ENCODE data around the gene ACER2. TPM values are rescaled to one million over a fixed set of nuclear protein-coding genes. Genes with fewer than 3 reads are reported as not detected.
A peak's percentile ranks its signal among the peaks of the same experiment; 100 is the strongest.
"Not testable (repeated sequence)": the region's sequence is repeated elsewhere in the genome, so short reads cannot be mapped to it uniquely, and the experiment has no call there.

ACER2 gene
- 3.2 TPM for total RNA-seq
- long read RNA-seq = 0 reads

- peak; percentile 98 for ATAC-seq
- intact Hi-C loops (cut with DNase I) = loop anchor here (2.0 kb wide), 2 partner anchors 28 to 48 kb away; partner anchors contain the start of gene RPS6
- peak; percentile 98 for DNase-seq (ENCODE audit: missing footprints)
Measured at GRCh38 chr9:19408693-19409400, at the start of gene ACER2. Gene ACER2 (plus strand): TSS chr9:19409009. CDS start chr9:19409085, 76 bp downstream.

- DNase-seq (ENCODE audit: missing footprints) = no peak
- intact Hi-C loops (cut with DNase I) = no loop called here
- no peak for ATAC-seq
Measured at GRCh38 chr9:19369107-19369506, 39.7 kb upstream of the ACER2 start.

GRCh38 chr9:19371942-19372341 is 36.9 kb upstream of the ACER2 start:
- DNase-seq (ENCODE audit: missing footprints) (no peak), ATAC-seq (no peak)
- intact Hi-C loops (cut with DNase I) = loop anchor here (10.0 kb wide), 2 partner anchors 137 to 287 kb away; partner anchors contain the start of gene DENND4C

GRCh38 chr9:19372567-19372966 is 36.2 kb upstream of the ACER2 start:
- DNase-seq (ENCODE audit: missing footprints) = no peak
- intact Hi-C loops (cut with DNase I) = loop anchor here (10.0 kb wide), 2 partner anchors 138 to 288 kb away; partner anchors contain the start of gene DENND4C
- ATAC-seq = no peak

- intact Hi-C loops (cut with DNase I) = loop anchor here (10.0 kb wide), 2 partner anchors 139 to 289 kb away; partner anchors contain the start of gene DENND4C
- no peak for DNase-seq (ENCODE audit: missing footprints)
- ATAC-seq = no peak
Measured at GRCh38 chr9:19373527-19373926, 35.3 kb upstream of the ACER2 start.

- DNase-seq (ENCODE audit: missing footprints) (no peak), ATAC-seq (no peak)
- intact Hi-C loops (cut with DNase I) = loop anchor here (10.0 kb wide), 2 partner anchors 141 to 291 kb away; partner anchors contain the start of gene DENND4C
Measured at GRCh38 chr9:19375538-19375937, 33.3 kb upstream of the ACER2 start.

GRCh38 chr9:19376931-19377330 is 31.9 kb upstream of the ACER2 start:
- intact Hi-C loops (cut with DNase I) = loop anchor here (10.0 kb wide), 2 partner anchors 142 to 292 kb away; partner anchors contain the start of gene DENND4C
- no peak for ATAC-seq
- no peak for DNase-seq (ENCODE audit: missing footprints)

- DNase-seq (ENCODE audit: missing footprints) = no peak
- ATAC-seq = no peak
- intact Hi-C loops (cut with DNase I) = loop anchor here (10.0 kb wide), 2 partner anchors 143 to 293 kb away; partner anchors contain the start of gene DENND4C
Measured at GRCh38 chr9:19378164-19378563, 30.6 kb upstream of the ACER2 start.

- no peak for DNase-seq (ENCODE audit: missing footprints)
- no peak for ATAC-seq
- intact Hi-C loops (cut with DNase I) = loop anchor here (10.0 kb wide), 2 partner anchors 144 to 294 kb away; partner anchors contain the start of gene DENND4C
Measured at GRCh38 chr9:19378647-19379046, 30.2 kb upstream of the ACER2 start.

GRCh38 chr9:19379283-19379682 is 29.5 kb upstream of the ACER2 start:
- no peak for ATAC-seq
- DNase-seq (ENCODE audit: missing footprints) = no peak
- intact Hi-C loops (cut with DNase I) = loop anchor here (10.0 kb wide), 2 partner anchors 144 to 294 kb away; partner anchors contain the start of gene DENND4C

- intact Hi-C loops (cut with DNase I) = loop anchor here (2.0 to 10.0 kb wide), 4 partner anchors 29 to 295 kb away; partner anchors contain the start of genes ACER2 and DENND4C
- peak; percentile 75 for DNase-seq (ENCODE audit: missing footprints)
- peak; percentile 47 for ATAC-seq
Measured at GRCh38 chr9:19379697-19380046, 29.1 kb upstream of the ACER2 start.

GRCh38 chr9:19380826-19381075 is 28.1 kb upstream of the ACER2 start:
- intact Hi-C loops (cut with DNase I) = loop anchor here (2.0 kb wide), 2 partner anchors 28 to 76 kb away; partner anchors contain the start of gene ACER2
- ATAC-seq (no peak), DNase-seq (ENCODE audit: missing footprints) (no peak)

GRCh38 chr9:19381656-19382055 is 27.2 kb upstream of the ACER2 start:
- ATAC-seq = no peak
- intact Hi-C loops (cut with DNase I) = loop anchor here (2.0 kb wide), 2 partner anchors 27 to 75 kb away; partner anchors contain the start of gene ACER2
- no peak for DNase-seq (ENCODE audit: missing footprints)

GRCh38 chr9:19385212-19385611 is 23.6 kb upstream of the ACER2 start:
- intact Hi-C loops (cut with DNase I); DNase-seq (ENCODE audit: missing footprints); ATAC-seq: not testable (repeated sequence)

GRCh38 chr9:19385786-19386501 is 22.9 kb upstream of the ACER2 start:
- ATAC-seq (no peak), DNase-seq (ENCODE audit: missing footprints) (peak; percentile 31)
- intact Hi-C loops (cut with DNase I) = no loop called here

- DNase-seq (ENCODE audit: missing footprints) = no peak
- ATAC-seq = no peak
Measured at GRCh38 chr9:19386502-19387044, 22.2 kb upstream of the ACER2 start.

GRCh38 chr9:19387317-19387716 is 21.5 kb upstream of the ACER2 start:
- DNase-seq (ENCODE audit: missing footprints) = no peak
- intact Hi-C loops (cut with DNase I) = no loop called here
- ATAC-seq = no peak

More at GRCh38 chr9:19386502-19387044, 22.2 kb upstream of the ACER2 start:
- intact Hi-C loops (cut with DNase I) = no loop called here

GRCh38 chr9:19389539-19389938 is 19.3 kb upstream of the ACER2 start:
- intact Hi-C loops (cut with DNase I); DNase-seq (ENCODE audit: missing footprints); ATAC-seq: not testable (repeated sequence)

- no peak for ATAC-seq
Measured at GRCh38 chr9:19397845-19398244, 11.0 kb upstream of the ACER2 start.

More at GRCh38 chr9:19397845-19398244, 11.0 kb upstream of the ACER2 start:
- intact Hi-C loops (cut with DNase I) = no loop called here
- no peak for DNase-seq (ENCODE audit: missing footprints)

Data from Right ventricle myocardium inferior (tissue), 1 donor.